Upper lobe of right lung (tissue), 1 donor: ENCODE measurements around the gene IL1RAPL1. TPM values are rescaled to one million over a fixed set of nuclear protein-coding genes. Genes with fewer than 3 reads are reported as not detected.

Source experiments
- ATAC-seq: fragments of 200-7000 bp; cut with Tn5 transposase; one replicate; pipeline ENCODE4 v1.9.1; 2020; ENCODE audit warnings: mild to moderate bottlenecking, moderate library complexity
- DNase-seq: peaks from one replicate; pipeline ENCODE4 v3.0.0-alpha.2; 2020
- H3K27ac ChIP-seq: fragments of 200-600 bp; one replicate; pipeline ENCODE4 v1.8.0; 2022
- H3K27me3 ChIP-seq: fragments of 200-600 bp; one replicate; pipeline ENCODE4 v1.8.0; 2022; ENCODE audit warnings: mild to moderate bottlenecking
- H3K36me3 ChIP-seq: fragments of 200-600 bp; one replicate; pipeline ENCODE4 v1.8.0; 2022
- H3K4me1 ChIP-seq: fragments of 200-600 bp; one replicate; pipeline ENCODE4 v1.8.0; 2022
- H3K4me3 ChIP-seq: fragments of 200-600 bp; one replicate; pipeline ENCODE4 v1.8.0; 2022; ENCODE audit warnings: mild to moderate bottlenecking
- H3K9me3 ChIP-seq: fragments of 200-600 bp; one replicate; pipeline ENCODE4 v1.8.0; 2022
- CTCF ChIP-seq: fragments of 200-600 bp; IDR thresholded peaks from one replicate; pipeline ENCODE4 v1.8.0; 2022; ENCODE audit warnings: antibody characterized with exemption
- intact Hi-C: fragments of 100-400 bp; cut with DNase I; formaldehyde crosslinking; loops from one replicate; pipeline ENCODE4 v1.11.0; 2022
- total RNA-seq: library from RNA; stranded (reverse); fragmentation: NEBNext Ultra II Directional; extraction: Animal tissue kit (Norgen Biotek cat#: 25700); gene quantifications from one replicate; pipeline ENCODE4 v1.2.1, GENCODE V29; 2021
- donor health status: DM: no; HTN: yes; CAD: no; lungs with severe emphysema.

Gene IL1RAPL1
- total RNA-seq, 1 donor from 2014 or later, result not detected

- Histone ChIP-seq H3K4me3 (no peak overlapping the region), H3K4me1 (no peaks in the 10 kb centered on the region), H3K27me3 (no peaks in the 10 kb centered on the region), H3K36me3 (no peaks in the 10 kb centered on the region), H3K27ac (no peak overlapping the region), H3K9me3 (no peaks in the 10 kb centered on the region)
- ATAC-seq (no peak), DNase-seq (no peak)
- intact Hi-C loops, result no loop called here
- no peak for TF ChIP-seq CTCF
Measured at GRCh38 chrX:29867971-29868370, 1280.7 kb downstream of the IL1RAPL1 start.

GRCh38 chrX:29869837-29870236 lies 1282.6 kb downstream of the IL1RAPL1 start:
- H3K4me3 ChIP-seq, result no peak overlapping the region
- H3K9me3 ChIP-seq, result no peaks in the 10 kb centered on the region
- no peaks in the 10 kb centered on the region for H3K4me1 ChIP-seq
- DNase-seq (no peak), ATAC-seq (no peak)
- H3K27ac ChIP-seq, result no peak overlapping the region
- TF ChIP-seq CTCF, result no peak
- H3K36me3 ChIP-seq, result no peaks in the 10 kb centered on the region
- H3K27me3 ChIP-seq, result no peaks in the 10 kb centered on the region
- intact Hi-C loops, result no loop called here

- H3K4me1 ChIP-seq, result no peaks in the 10 kb centered on the region
- intact Hi-C loops, result no loop called here
- ATAC-seq (no peak), DNase-seq (no peak)
- H3K4me3 ChIP-seq, result no peak overlapping the region
- no peaks in the 10 kb centered on the region for H3K27me3 ChIP-seq
- no peak for TF ChIP-seq CTCF
- no peaks in the 10 kb centered on the region for H3K9me3 ChIP-seq
- no peak overlapping the region for H3K27ac ChIP-seq
- no peaks in the 10 kb centered on the region for H3K36me3 ChIP-seq
Measured at GRCh38 chrX:29870608-29871007, 1283.4 kb downstream of the IL1RAPL1 start.

- ATAC-seq, result no peak
- Histone ChIP-seq H3K27ac (no peak overlapping the region), H3K4me1 (no peaks in the 10 kb centered on the region), H3K27me3 (no peaks in the 10 kb centered on the region), H3K9me3 (no peaks in the 10 kb centered on the region), H3K36me3 (no peaks in the 10 kb centered on the region), H3K4me3 (no peak overlapping the region)
- no peak for DNase-seq
- no peak for TF ChIP-seq CTCF
- intact Hi-C loops, result no loop called here
Measured at GRCh38 chrX:29872831-29873230, 1285.6 kb downstream of the IL1RAPL1 start.

GRCh38 chrX:29876733-29877132 lies 1289.5 kb downstream of the IL1RAPL1 start:
- Histone ChIP-seq H3K27me3 (no peaks in the 10 kb centered on the region), H3K4me1 (no peaks in the 10 kb centered on the region), H3K36me3 (no peaks in the 10 kb centered on the region), H3K27ac (no peak overlapping the region), H3K9me3 (no peaks in the 10 kb centered on the region), H3K4me3 (no peak overlapping the region)
- TF ChIP-seq CTCF, result no peak
- DNase-seq (no peak), ATAC-seq (no peak)
- intact Hi-C loops, result no loop called here

- no peak for ATAC-seq
- intact Hi-C loops, result no loop called here
Measured at GRCh38 chrX:29880977-29881376, 1293.7 kb downstream of the IL1RAPL1 start.

More at GRCh38 chrX:29880977-29881376, 1293.7 kb downstream of the IL1RAPL1 start:
- H3K27ac ChIP-seq, result no peak overlapping the region
- H3K9me3 ChIP-seq, result no peaks in the 10 kb centered on the region
- H3K27me3 ChIP-seq, result no peaks in the 10 kb centered on the region
- no peak overlapping the region for H3K4me3 ChIP-seq
- DNase-seq, result no peak
- H3K4me1 ChIP-seq, result no peaks in the 10 kb centered on the region
- TF ChIP-seq CTCF, result no peak
- no peaks in the 10 kb centered on the region for H3K36me3 ChIP-seq
